Tibial nerve (tissue), 4 donors: ENCODE measurements around the gene FRMD4A. TPM values are rescaled to one million over a fixed set of nuclear protein-coding genes. Genes with fewer than 3 reads are reported as not detected.

ENCODE experiments used
- DNase-seq, 2 donors: peaks; one replicate each; pipeline ENCODE4 v3.0.0-alpha.2; 2019; ENCODE audit warnings: low spot score in 2 of 2
- H3K27ac ChIP-seq, 4 donors: fragments of 200-600 bp; sonication (generic) in 3 of 4; one replicate each; pipeline ENCODE4 v1.5.1; 2017 to 2019; ENCODE audit warnings: mild to moderate bottlenecking in 1 of 4
- H3K27me3 ChIP-seq, 2 donors: fragments of 200-600 bp; sonication (generic) in 1 of 2; one replicate each; pipeline versions ENCODE4 v1.5.1 to v1.6.0; 2017 to 2019
- H3K36me3 ChIP-seq, 3 donors: fragments of 200-600 bp; sonication (generic); one replicate each; pipeline ENCODE4 v1.5.1; 2018 to 2019
- H3K4me1 ChIP-seq, 4 donors: fragments of 200-600 bp; sonication (generic) in 3 of 4; one replicate each; pipeline ENCODE4 v1.5.1; 2017 to 2019
- H3K4me3 ChIP-seq, 4 donors: fragments of 200-600 bp; sonication (generic) in 3 of 4; one replicate each; pipeline ENCODE4 v1.5.1; 2017 to 2019; ENCODE audit warnings: mild to moderate bottlenecking in 1 of 4, moderate library complexity in 1 of 4
- H3K9me3 ChIP-seq, 4 donors: fragments of 200-600 bp; sonication (generic) in 3 of 4; one replicate each; pipeline ENCODE4 v1.5.1; 2017 to 2019
- EP300 ChIP-seq, 2 donors: sonication (generic); formaldehyde crosslinking; IDR thresholded peaks; one replicate each; pipeline ENCODE4 v1.6.1; 2017; ENCODE audit warnings: antibody characterized with exemption in 2 of 2, mild to moderate bottlenecking in 1 of 2
- POLR2A ChIP-seq, 2 donors: fragments of 450-650 bp; IDR thresholded peaks; one replicate each; pipeline ENCODE4 v1.6.1; 2017; ENCODE audit warnings: antibody characterized with exemption in 2 of 2, mild to moderate bottlenecking in 2 of 2, moderate library complexity in 2 of 2
- WGBS, 2 donors: methylation state at CpG; one replicate each; pipeline ENCODE4 v1.1.5; 2018; 5-methylcytosine and 5-hydroxymethylcytosine counted together
- total RNA-seq, 4 donors: library from RNA; depleted of rRNA; stranded (reverse); fragments of >200 nt; gene quantifications; one replicate each; pipeline ENCODE4 v1.1.0, GENCODE V29; 2016
- TF ChIP-seq, protein P1 (sequence below), 5 experiments: fragments of 200-600 bp in 3 of 5; fragments of 450-650 bp in 2 of 5; sonication (generic) in 3 of 5; IDR thresholded peaks; one replicate each; pipeline ENCODE4 v1.5.1; 2016 to 2019; ENCODE audit warnings: antibody characterized with exemption in 5 of 5, mild to moderate bottlenecking in 3 of 5, moderate library complexity in 2 of 5

FRMD4A gene
- total RNA-seq, 4 donors from 2014 or later: 39.8 to 89.7 (median 53.9) TPM

- no peak overlapping the region for H3K4me3 ChIP-seq
- no peaks in the 10 kb centered on the region for H3K4me1 ChIP-seq
- 67 to 78% methylated on average over 2 of the region's 2 CpGs for WGBS, 2 donors
- no peak for TF ChIP-seq POLR2A (IDR thresholded peaks at IDR 0.05)
- TF ChIP-seq, protein P1, sequence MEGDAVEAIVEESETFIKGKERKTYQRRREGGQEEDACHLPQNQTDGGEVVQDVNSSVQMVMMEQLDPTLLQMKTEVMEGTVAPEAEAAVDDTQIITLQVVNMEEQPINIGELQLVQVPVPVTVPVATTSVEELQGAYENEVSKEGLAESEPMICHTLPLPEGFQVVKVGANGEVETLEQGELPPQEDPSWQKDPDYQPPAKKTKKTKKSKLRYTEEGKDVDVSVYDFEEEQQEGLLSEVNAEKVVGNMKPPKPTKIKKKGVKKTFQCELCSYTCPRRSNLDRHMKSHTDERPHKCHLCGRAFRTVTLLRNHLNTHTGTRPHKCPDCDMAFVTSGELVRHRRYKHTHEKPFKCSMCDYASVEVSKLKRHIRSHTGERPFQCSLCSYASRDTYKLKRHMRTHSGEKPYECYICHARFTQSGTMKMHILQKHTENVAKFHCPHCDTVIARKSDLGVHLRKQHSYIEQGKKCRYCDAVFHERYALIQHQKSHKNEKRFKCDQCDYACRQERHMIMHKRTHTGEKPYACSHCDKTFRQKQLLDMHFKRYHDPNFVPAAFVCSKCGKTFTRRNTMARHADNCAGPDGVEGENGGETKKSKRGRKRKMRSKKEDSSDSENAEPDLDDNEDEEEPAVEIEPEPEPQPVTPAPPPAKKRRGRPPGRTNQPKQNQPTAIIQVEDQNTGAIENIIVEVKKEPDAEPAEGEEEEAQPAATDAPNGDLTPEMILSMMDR (IDR thresholded peaks at IDR 0.05): no peak
- TF ChIP-seq EP300 (IDR thresholded peaks at IDR 0.05): no peak
- H3K27ac ChIP-seq: no peak overlapping the region
- DNase-seq: no peak
- no peaks in the 10 kb centered on the region for H3K9me3 ChIP-seq
- no peaks in the 10 kb centered on the region for H3K36me3 ChIP-seq
- peaks cover 0 to 9% of the 10 kb centered on the region in 2 donors for H3K27me3 ChIP-seq
Measured at GRCh38 chr10:14192746-14193145, 138.0 kb downstream of the FRMD4A start.

DNA sequence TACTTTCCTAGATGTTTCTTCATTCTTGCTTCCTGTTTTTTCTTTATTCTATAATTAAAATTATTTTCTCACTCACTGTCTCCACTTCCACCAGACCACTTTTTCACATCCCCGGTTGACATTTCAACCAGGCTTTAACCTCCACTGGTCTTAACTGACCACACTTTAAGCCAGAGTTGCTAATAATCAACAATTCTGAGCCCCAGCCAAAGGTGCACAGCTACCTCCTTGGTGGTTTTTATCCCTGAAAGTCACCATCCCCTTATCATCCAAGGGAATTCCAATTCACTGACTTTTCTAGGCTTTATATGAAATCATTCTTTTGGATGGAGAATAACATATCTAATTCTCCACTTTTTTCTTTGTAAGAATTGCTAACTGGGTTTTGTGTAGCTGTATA lies 138.9 kb downstream of the FRMD4A start:
- H3K36me3 ChIP-seq: no peaks in the 10 kb centered on the region

GRCh38 chr10:14191407-14191806 lies 139.3 kb downstream of the FRMD4A start:
- 63 to 69% methylated on average over 5 of the region's 5 CpGs for WGBS, 2 donors
- TF ChIP-seq EP300 (IDR thresholded peaks at IDR 0.05): no peak
- TF ChIP-seq POLR2A (IDR thresholded peaks at IDR 0.05): no peak
- TF ChIP-seq, protein P1 (IDR thresholded peaks at IDR 0.05): no peak
- no peak for DNase-seq
- no peak overlapping the region for H3K4me3 ChIP-seq
- no peaks in the 10 kb centered on the region for H3K9me3 ChIP-seq
- no peaks in the 10 kb centered on the region for H3K4me1 ChIP-seq
- H3K27me3 ChIP-seq: peaks cover 0 to 6% of the 10 kb centered on the region in 2 donors
- no peaks in the 10 kb centered on the region for H3K36me3 ChIP-seq
- no peak overlapping the region for H3K27ac ChIP-seq

More for the DNA sequence above, 138.9 kb downstream of the FRMD4A start:
- no peak for TF ChIP-seq EP300 (IDR thresholded peaks at IDR 0.05)
- Histone ChIP-seq H3K4me1 (no peaks in the 10 kb centered on the region), H3K9me3 (no peaks in the 10 kb centered on the region), H3K27ac (no peak overlapping the region), H3K4me3 (no peak overlapping the region), H3K27me3 (peaks cover 0 to 9% of the 10 kb centered on the region in 2 donors)
- no peak for DNase-seq
- WGBS, 2 donors: 59 to 64% methylated on average over 1 of the region's 1 CpG

GRCh38 chr10:14190702-14191101 lies 140.0 kb downstream of the FRMD4A start:
- TF ChIP-seq EP300 (IDR thresholded peaks at IDR 0.05) (no peak), POLR2A (IDR thresholded peaks at IDR 0.05) (no peak)
- TF ChIP-seq, protein P1 (IDR thresholded peaks at IDR 0.05): no peak
- no peak for DNase-seq
- no peaks in the 10 kb centered on the region for H3K36me3 ChIP-seq
- no peaks in the 10 kb centered on the region for H3K4me1 ChIP-seq
- H3K27ac ChIP-seq: no peak overlapping the region
- WGBS, 2 donors: 66 to 72% methylated on average over 4 of the region's 4 CpGs
- no peaks in the 10 kb centered on the region for H3K9me3 ChIP-seq
- H3K4me3 ChIP-seq: no peak overlapping the region
- peaks cover 0 to 6% of the 10 kb centered on the region in 2 donors for H3K27me3 ChIP-seq

DNA sequence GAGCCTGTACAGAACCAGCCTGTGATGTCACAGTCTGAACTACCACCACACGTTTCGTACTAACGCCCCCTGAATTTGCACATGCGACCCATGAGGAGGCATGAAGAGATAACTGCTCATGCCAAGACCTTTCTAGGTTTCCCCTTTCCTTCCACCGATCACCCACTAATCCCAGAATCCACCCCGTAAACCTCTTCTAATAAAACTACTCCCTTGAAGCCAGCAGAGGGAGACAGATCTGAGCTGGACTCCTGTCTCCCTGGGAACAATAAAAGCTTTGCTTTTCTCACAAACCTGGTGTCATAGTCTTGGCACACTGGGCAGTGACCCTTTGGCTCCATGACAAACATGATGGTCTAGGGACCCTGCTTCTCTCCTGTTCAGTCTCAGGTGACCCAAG lies 144.5 kb downstream of the FRMD4A start:
- Histone ChIP-seq H3K36me3 (no peaks in the 10 kb centered on the region), H3K4me3 (no peak overlapping the region), H3K27me3 (peaks cover 0 to 18% of the 10 kb centered on the region in 2 donors), H3K27ac (no peak overlapping the region), H3K4me1 (no peaks in the 10 kb centered on the region), H3K9me3 (no peaks in the 10 kb centered on the region)
- no peak for TF ChIP-seq EP300 (IDR thresholded peaks at IDR 0.05)
- TF ChIP-seq, protein P1 (IDR thresholded peaks at IDR 0.05): no peak
- no peak for TF ChIP-seq POLR2A (IDR thresholded peaks at IDR 0.05)
- no peak for DNase-seq
- WGBS, 2 donors: 87 to 88% methylated on average over 6 of the region's 6 CpGs
